SU-DHL-6 (cell line): Measurements from ENCODE around the gene PDAP1.

ENCODE experiments used
- H2AFZ ChIP-seq: fragments of 200-600 bp; sonication (generic); 2 replicates; pipeline ENCODE4 v1.6.1; 2014; ENCODE audit warnings: low read depth, mild to moderate bottlenecking, moderate library complexity, mixed read lengths, antibody characterized with exemption, low read length; ENCODE audit not compliant: severe bottlenecking
- H3F3A ChIP-seq: fragments of 200-600 bp; shearing (Covaris generic); 2 replicates; pipeline ENCODE4 v1.6.0; 2016; ENCODE audit warnings: antibody characterized with exemption, mild to moderate bottlenecking; ENCODE audit not compliant: insufficient read depth
- H3K27ac ChIP-seq: fragments of 200-600 bp; sonication (generic); 2 replicates; pipeline ENCODE4 v1.5.1; 2016; ENCODE audit warnings: low read depth, mild to moderate bottlenecking, low read length, moderate library complexity, mixed read lengths
- H3K27me3 ChIP-seq: fragments of 200-600 bp; sonication (generic), shearing (Covaris generic); 2 replicates; pipeline ENCODE4 v1.6.0; 2014; ENCODE audit warnings: mild to moderate bottlenecking, low read length
- H3K36me3 ChIP-seq: fragments of 200-600 bp; sonication (generic); 2 replicates; pipeline ENCODE4 v1.6.1; 2014; ENCODE audit warnings: mild to moderate bottlenecking, low read length, mixed read lengths
- H3K4me2 ChIP-seq: fragments of 300-600, 200-600 bp; shearing (Covaris generic), sonication (generic); 2 replicates; pipeline ENCODE4 v1.6.0; 2014; ENCODE audit warnings: low read length, low read depth, mild to moderate bottlenecking; ENCODE audit not compliant: poor library complexity, severe bottlenecking
- H3K4me3 ChIP-seq: fragments of 200-600 bp; sonication (generic); 2 replicates; pipeline ENCODE4 v1.5.1; 2014; ENCODE audit warnings: antibody characterized with exemption, low read length, mild to moderate bottlenecking, mixed read lengths; ENCODE audit not compliant: insufficient read depth, poor library complexity, severe bottlenecking
- H3K79me2 ChIP-seq: fragments of 200-600 bp; sonication (generic); 2 replicates; pipeline ENCODE4 v1.6.1; 2014; ENCODE audit warnings: mild to moderate bottlenecking, low read length, moderate library complexity; ENCODE audit not compliant: insufficient read depth
- H3K9ac ChIP-seq: fragments of 200-600 bp; sonication (generic); 2 replicates; pipeline ENCODE4 v1.7.0; 2014; ENCODE audit warnings: mild to moderate bottlenecking, low read length
- H3K9me2 ChIP-seq: fragments of 200-600 bp; sonication (generic); replicated peaks from 2 replicates; pipeline ENCODE4 v1.6.1; 2014; ENCODE audit warnings: low read length; ENCODE audit not compliant: insufficient read depth
- H3K9me3 ChIP-seq: fragments of 200-600 bp; sonication (generic); 2 replicates; pipeline ENCODE4 v1.6.1; 2014; ENCODE audit warnings: low read length, mixed read lengths; ENCODE audit not compliant: insufficient read depth
- H4K20me1 ChIP-seq: fragments of 200-600 bp; sonication (generic); 2 replicates; pipeline ENCODE4 v1.6.1; 2014; ENCODE audit warnings: low read depth, mild to moderate bottlenecking, antibody characterized with exemption, low read length, moderate library complexity, mixed read lengths
- EZH2phosphoT487 ChIP-seq: fragments of 200-600 bp; sonication (generic), shearing (Covaris generic); conservative IDR thresholded peaks from 2 replicates; pipeline ENCODE4 v1.6.1; 2018; ENCODE audit warnings: mild to moderate bottlenecking, antibody characterized with exemption, low read length, moderate library complexity, mixed read lengths
- TF ChIP-seq, protein P1 (sequence below): fragments of 200-600 bp; sonication (generic); IDR thresholded peaks from one replicate; pipeline ENCODE4 v1.5.1; 2017; ENCODE audit warnings: antibody characterized with exemption, mild to moderate bottlenecking, low read length, moderate library complexity; ENCODE audit not compliant: insufficient read depth, poor library complexity, severe bottlenecking

Gene PDAP1

DNA sequence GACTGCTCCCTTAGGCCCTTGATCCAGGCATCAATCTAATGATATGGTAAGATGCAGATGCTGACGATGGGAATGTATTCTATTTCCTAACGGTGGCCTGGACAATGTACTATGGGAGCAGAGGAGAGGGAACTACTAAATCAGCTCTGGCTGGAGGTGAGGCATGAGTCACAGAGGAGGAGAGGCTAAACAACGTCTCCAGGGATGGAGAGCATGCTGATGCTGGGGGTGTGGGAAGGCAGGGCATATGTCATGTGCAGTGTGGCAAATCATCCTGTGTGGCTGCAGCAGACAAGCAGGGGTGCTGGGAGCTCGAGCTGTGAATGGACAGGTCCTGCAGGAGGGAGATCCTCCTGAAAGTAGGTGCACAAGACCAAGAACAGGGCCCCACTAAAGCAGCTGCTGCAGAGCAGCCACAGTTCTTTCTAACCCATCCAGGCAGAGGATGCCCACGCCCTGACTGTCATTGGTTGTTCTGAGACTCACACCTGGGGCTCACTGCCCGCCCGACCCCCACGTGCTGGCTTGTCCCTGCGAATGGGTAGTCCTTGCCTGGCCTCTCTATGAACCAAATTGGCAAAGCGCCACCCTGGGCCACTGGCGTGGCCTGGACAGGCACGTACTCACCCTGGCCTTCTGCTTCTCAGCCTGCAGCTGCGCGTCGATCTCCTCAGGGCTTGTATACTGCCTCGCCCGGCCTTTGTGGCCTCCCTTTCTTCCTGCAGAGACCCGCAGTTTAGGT, 4.0 kb downstream of the PDAP1 start:
- Histone ChIP-seq H3K27me3 (no peaks in the 10 kb centered on the region), H3K4me2 (no peak overlapping the region), H3K9ac (no peak overlapping the region), H3K36me3 (peaks cover 3% of the 10 kb centered on the region; the same call in 1 of the 2 replicates), H3K4me3 (no peak overlapping the region), H3K27ac (no peak overlapping the region), H3K9me3 (no peaks in the 10 kb centered on the region), H3F3A (peaks cover 6% of the 10 kb centered on the region), H3K79me2 (peaks cover 54% of the 10 kb centered on the region), H3K9me2 (no peaks in the 10 kb centered on the region), H4K20me1 (no peaks in the 10 kb centered on the region; the same call in 1 of the 2 replicates), H2AFZ (no peak overlapping the region)
- TF ChIP-seq, protein P1, sequence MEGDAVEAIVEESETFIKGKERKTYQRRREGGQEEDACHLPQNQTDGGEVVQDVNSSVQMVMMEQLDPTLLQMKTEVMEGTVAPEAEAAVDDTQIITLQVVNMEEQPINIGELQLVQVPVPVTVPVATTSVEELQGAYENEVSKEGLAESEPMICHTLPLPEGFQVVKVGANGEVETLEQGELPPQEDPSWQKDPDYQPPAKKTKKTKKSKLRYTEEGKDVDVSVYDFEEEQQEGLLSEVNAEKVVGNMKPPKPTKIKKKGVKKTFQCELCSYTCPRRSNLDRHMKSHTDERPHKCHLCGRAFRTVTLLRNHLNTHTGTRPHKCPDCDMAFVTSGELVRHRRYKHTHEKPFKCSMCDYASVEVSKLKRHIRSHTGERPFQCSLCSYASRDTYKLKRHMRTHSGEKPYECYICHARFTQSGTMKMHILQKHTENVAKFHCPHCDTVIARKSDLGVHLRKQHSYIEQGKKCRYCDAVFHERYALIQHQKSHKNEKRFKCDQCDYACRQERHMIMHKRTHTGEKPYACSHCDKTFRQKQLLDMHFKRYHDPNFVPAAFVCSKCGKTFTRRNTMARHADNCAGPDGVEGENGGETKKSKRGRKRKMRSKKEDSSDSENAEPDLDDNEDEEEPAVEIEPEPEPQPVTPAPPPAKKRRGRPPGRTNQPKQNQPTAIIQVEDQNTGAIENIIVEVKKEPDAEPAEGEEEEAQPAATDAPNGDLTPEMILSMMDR = no peak
- no peak for TF ChIP-seq EZH2phosphoT487

DNA sequence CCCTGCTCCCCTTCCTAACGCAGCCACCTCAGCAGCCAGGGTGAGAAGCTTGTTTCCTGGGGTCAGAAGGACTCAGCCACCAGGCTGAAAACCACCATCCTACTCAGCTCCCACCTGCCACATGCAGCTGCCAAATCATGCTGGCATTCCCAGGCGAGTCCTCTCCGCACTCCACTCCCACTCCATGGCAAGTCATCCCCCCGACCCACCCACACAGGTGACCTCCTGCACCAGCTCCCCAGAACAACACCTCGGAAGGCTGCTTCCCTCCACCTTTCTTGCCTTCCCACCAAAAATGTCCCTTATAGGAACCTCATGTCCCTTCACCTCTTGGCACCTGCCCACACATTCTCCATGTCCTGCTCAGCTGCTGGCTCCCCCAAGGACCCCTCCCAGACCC, 4.6 kb downstream of the PDAP1 start:
- Histone ChIP-seq H3K27ac (no peak overlapping the region), H3K27me3 (no peaks in the 10 kb centered on the region), H3K4me2 (no peak overlapping the region), H3K9me3 (no peaks in the 10 kb centered on the region), H3K36me3 (peaks cover 3% of the 10 kb centered on the region; the same call in 1 of the 2 replicates), H3K79me2 (peaks cover 47% of the 10 kb centered on the region), H4K20me1 (no peaks in the 10 kb centered on the region; the same call in 1 of the 2 replicates), H2AFZ (no peak overlapping the region), H3K9ac (no peak overlapping the region), H3F3A (peaks cover 9% of the 10 kb centered on the region), H3K9me2 (no peaks in the 10 kb centered on the region), H3K4me3 (no peak overlapping the region)
- TF ChIP-seq, protein P1 = no peak
- no peak for TF ChIP-seq EZH2phosphoT487

DNA sequence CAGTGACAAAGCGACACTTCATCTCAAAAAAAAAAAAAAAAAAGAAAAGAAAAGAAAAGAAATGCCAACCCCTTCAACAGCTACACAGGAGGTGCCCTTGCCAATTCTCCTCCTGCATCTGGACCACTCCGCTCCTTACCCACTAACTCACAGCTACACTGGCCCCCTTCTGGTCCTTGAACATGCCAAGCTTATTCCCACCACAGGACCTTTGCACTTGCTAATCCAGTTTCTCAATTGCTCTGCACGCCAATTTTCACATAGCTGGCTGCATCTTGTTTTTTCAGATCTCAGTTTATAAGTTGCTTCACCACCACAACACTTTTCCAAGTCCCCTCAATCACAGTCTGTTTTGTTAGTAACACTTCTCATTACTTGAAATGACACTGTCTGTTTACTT, 5.5 kb downstream of the PDAP1 start:
- Histone ChIP-seq H2AFZ (no peak overlapping the region), H3K36me3 (peaks cover 3% of the 10 kb centered on the region; the same call in 1 of the 2 replicates), H3K9me3 (no peaks in the 10 kb centered on the region), H3K27ac (no peak overlapping the region), H4K20me1 (no peaks in the 10 kb centered on the region; the same call in 1 of the 2 replicates), H3K9me2 (no peaks in the 10 kb centered on the region), H3F3A (peaks cover 15% of the 10 kb centered on the region), H3K4me3 (no peak overlapping the region), H3K27me3 (no peaks in the 10 kb centered on the region), H3K79me2 (peaks cover 39% of the 10 kb centered on the region), H3K4me2 (no peak overlapping the region), H3K9ac (no peak overlapping the region)
- TF ChIP-seq EZH2phosphoT487 = no peak
- TF ChIP-seq, protein P1 = no peak
